KOPT-K1 (cell line): ENCODE results near the gene PRR23A.
"Not testable (repeated sequence)": the region's sequence is repeated elsewhere in the genome, so short reads cannot be mapped to it uniquely, and the experiment has no call there.

ENCODE experiments used
- H3K27ac ChIP-seq: fragments of 200-600 bp; sonication (generic); 2 replicates; pipeline ENCODE4 v1.5.1; 2016; ENCODE audit warnings: antibody characterized with exemption, mild to moderate bottlenecking, low read depth, low read length; ENCODE audit not compliant: poor library complexity, severe bottlenecking
- H3K36me3 ChIP-seq: fragments of 200-600 bp; sonication (generic); 2 replicates; pipeline ENCODE4 v1.5.1; 2017; ENCODE audit warnings: antibody characterized with exemption, mild to moderate bottlenecking, low read length, moderate library complexity; ENCODE audit not compliant: insufficient read depth
- H3K9me3 ChIP-seq: fragments of 200-600 bp; sonication (generic); 2 replicates; pipeline ENCODE4 v1.5.1; 2017; ENCODE audit warnings: antibody characterized with exemption, low read length, mild to moderate bottlenecking; ENCODE audit not compliant: insufficient read depth, poor library complexity, severe bottlenecking

Gene PRR23A

GRCh38 chr3:139006051-139006716 is at the start of gene PRR23A:
Gene PRR23A (minus strand): TSS chr3:139006268. CDS start chr3:139006268, 0 bp downstream.
- no peaks in the 10 kb centered on the region for H3K9me3 ChIP-seq
- H3K36me3 ChIP-seq, result no peaks in the 10 kb centered on the region
- H3K27ac ChIP-seq, result no peak within 1 kb of the TSS

- Histone ChIP-seq H3K36me3 (no peaks in the 10 kb centered on the region), H3K9me3 (peaks cover 9% of the 10 kb centered on the region), H3K27ac (no peak overlapping the region)
Measured at GRCh38 chr3:139052802-139053600, 46.9 kb upstream of the PRR23A start.

- H3K36me3 ChIP-seq, result no peaks in the 10 kb centered on the region
- peaks cover 6% of the 10 kb centered on the region for H3K9me3 ChIP-seq
- H3K27ac ChIP-seq, result no peak within 1 kb of the TSS
Measured at GRCh38 chr3:139044366-139045210, 38.5 kb upstream of the PRR23A start, which contains the start of gene PRR23C. Gene PRR23C (minus strand): TSS chr3:139044892. CDS start chr3:139044620, 272 bp downstream.

GRCh38 chr3:139043554-139044365 is 37.7 kb upstream of the PRR23A start:
- peaks cover 6% of the 10 kb centered on the region for H3K9me3 ChIP-seq
- H3K36me3 ChIP-seq, result no peaks in the 10 kb centered on the region
- no peak overlapping the region for H3K27ac ChIP-seq

GRCh38 chr3:139037478-139037877 is 31.4 kb upstream of the PRR23A start:
- no peaks in the 10 kb centered on the region for H3K36me3 ChIP-seq
- no peaks in the 10 kb centered on the region for H3K9me3 ChIP-seq
- no peak overlapping the region for H3K27ac ChIP-seq

GRCh38 chr3:139032326-139033002 is 26.4 kb upstream of the PRR23A start:
- Histone ChIP-seq H3K9me3 (no peaks in the 10 kb centered on the region), H3K36me3 (no peaks in the 10 kb centered on the region), H3K27ac (no peak overlapping the region)

- not testable (repeated sequence) for H3K27ac ChIP-seq, H3K9me3 ChIP-seq, H3K36me3 ChIP-seq
Measured at GRCh38 chr3:139030576-139030975, 24.5 kb upstream of the PRR23A start.

- no peak overlapping the region for H3K27ac ChIP-seq
- no peaks in the 10 kb centered on the region for H3K36me3 ChIP-seq
Measured at GRCh38 chr3:139024968-139025367, 18.9 kb upstream of the PRR23A start.

GRCh38 chr3:139020868-139021234 is 14.8 kb upstream of the PRR23A start, which contains the start of gene PRR23B:
Gene PRR23B (minus strand): TSS chr3:139020926. CDS start chr3:139020661, 265 bp downstream.
- Histone ChIP-seq H3K9me3 (peaks cover 13% of the 10 kb centered on the region), H3K36me3 (no peaks in the 10 kb centered on the region), H3K27ac (no peak within 1 kb of the TSS)

More at GRCh38 chr3:139024968-139025367, 18.9 kb upstream of the PRR23A start:
- peaks cover 11% of the 10 kb centered on the region for H3K9me3 ChIP-seq

- Histone ChIP-seq H3K36me3 (no peaks in the 10 kb centered on the region), H3K27ac (no peak overlapping the region), H3K9me3 (peaks cover 13% of the 10 kb centered on the region)
Measured at GRCh38 chr3:139020036-139020867, 14.2 kb upstream of the PRR23A start.

- no peaks in the 10 kb centered on the region for H3K36me3 ChIP-seq
- H3K27ac ChIP-seq, result no peak overlapping the region
- peaks cover 13% of the 10 kb centered on the region for H3K9me3 ChIP-seq
Measured at GRCh38 chr3:139016430-139017048, 10.5 kb upstream of the PRR23A start.

- Histone ChIP-seq H3K36me3 (no peaks in the 10 kb centered on the region), H3K27ac (no peak overlapping the region), H3K9me3 (no peaks in the 10 kb centered on the region)
Measured at GRCh38 chr3:139005356-139005993, 593 bp downstream of the PRR23A start.
